HFFc6 (cell line): ENCODE measurements around the gene SLC13A3. TPM values are rescaled to one million over a fixed set of nuclear protein-coding genes. Genes with fewer than 3 reads are reported as not detected.

Experiments
- DNase-seq: peaks from one replicate; pipeline ENCODE4 v3.0.0-alpha.2; 2018
- H3K27ac Mint-ChIP-seq: 2 replicates; pipeline ENCODE4 v1.8.0; 2020; ENCODE audit warnings: mild to moderate bottlenecking, mixed read lengths
- H3K27me3 Mint-ChIP-seq: 2 replicates; pipeline ENCODE4 v1.8.0; 2021; ENCODE audit warnings: mild to moderate bottlenecking, moderate library complexity, mixed read lengths; ENCODE audit not compliant: insufficient read depth
- H3K36me3 Mint-ChIP-seq: 2 replicates; pipeline ENCODE4 v1.8.0; 2021; ENCODE audit warnings: low read depth, mixed read lengths
- H3K4me1 Mint-ChIP-seq: 2 replicates; pipeline ENCODE4 v1.8.0; 2020; ENCODE audit warnings: low read depth, mixed read lengths
- H3K4me3 Mint-ChIP-seq: 2 replicates; pipeline ENCODE4 v1.8.0; 2020; ENCODE audit warnings: mild to moderate bottlenecking, moderate library complexity, mixed read lengths
- H3K9me3 Mint-ChIP-seq: 2 replicates; pipeline ENCODE4 v1.8.0; 2020; ENCODE audit warnings: mild to moderate bottlenecking, mixed read lengths
- CTCF ChIP-seq: fragments of 200-600 bp; sonication (generic); IDR thresholded peaks from 2 replicates; pipeline ENCODE4 v1.5.0; 2021; ENCODE audit warnings: antibody characterized with exemption, mild to moderate bottlenecking
- total RNA-seq, 6 experiments: library from RNA; stranded (reverse); fragmentation: NEBNext Ultra II Directional; extraction: Animal tissue kit (Norgen Biotek cat#: 25700); gene quantifications; 2 replicates in 1 of 6; 3 replicates in 5 of 6; pipeline ENCODE4 v1.2.3, GENCODE V29; 2021

SLC13A3 gene
- total RNA-seq, 6 experiments from 2014 or later, result 2.3 to 3.5 (median 2.7) TPM

DNA sequence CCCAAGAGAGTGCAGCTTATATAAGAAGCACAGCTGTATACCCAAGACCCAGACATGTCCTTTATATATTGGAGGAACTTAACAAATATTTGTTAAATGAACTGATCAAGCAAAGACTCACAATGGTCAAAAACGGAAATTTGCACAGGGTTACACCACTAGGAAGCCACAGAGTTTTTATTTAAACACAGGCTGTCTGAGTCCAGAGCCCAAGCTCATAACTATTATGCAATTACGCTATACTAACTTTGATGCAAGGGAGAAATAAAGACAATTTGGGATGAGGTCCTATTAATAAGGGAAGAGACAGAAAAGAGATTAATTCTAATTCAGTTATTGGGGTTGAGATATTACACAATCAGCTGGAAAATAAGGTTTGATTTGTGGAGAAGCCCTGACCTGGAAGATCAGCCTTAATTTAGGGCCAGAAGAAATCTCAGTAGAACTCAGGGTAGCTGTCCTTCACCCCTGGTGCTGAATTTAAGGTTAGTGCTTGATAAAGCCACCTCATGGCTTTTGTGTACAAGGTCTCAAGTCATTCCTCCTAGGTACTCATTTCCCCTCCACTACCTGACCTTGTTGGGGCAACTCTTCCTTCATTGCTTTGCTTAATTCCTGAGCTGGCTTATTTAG is 127.4 kb downstream of the SLC13A3 start:
- TF ChIP-seq CTCF, result no peak
- DNase-seq, result no peak
- H3K27me3 Mint-ChIP-seq, result no peaks in the 10 kb centered on the region; the same call in 1 of the 2 replicates

DNA sequence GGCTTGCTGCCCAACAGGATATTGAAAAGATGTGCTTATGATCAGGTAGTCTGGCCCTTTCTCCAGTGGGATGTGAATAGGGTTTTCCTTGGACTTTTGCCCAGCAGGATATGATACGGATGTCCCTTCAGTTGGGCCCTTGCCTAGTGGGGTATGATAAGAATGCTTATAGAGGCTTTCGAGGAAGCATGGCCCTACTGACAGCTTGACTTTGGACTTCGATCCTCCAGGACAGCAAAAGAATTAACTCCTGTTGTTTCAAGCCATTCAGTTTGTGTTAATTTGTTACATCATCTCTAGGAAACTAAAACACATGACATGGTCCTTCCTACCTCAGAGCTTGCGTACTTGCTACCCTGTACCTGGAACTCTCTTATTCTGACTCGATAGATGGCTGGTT is 128.2 kb downstream of the SLC13A3 start:
- no peak overlapping the region for H3K27ac Mint-ChIP-seq
- no peak for TF ChIP-seq CTCF
- H3K27me3 Mint-ChIP-seq, result no peaks in the 10 kb centered on the region; the same call in 1 of the 2 replicates
- DNase-seq, result no peak
- H3K9me3 Mint-ChIP-seq, result no peaks in the 10 kb centered on the region
- H3K4me3 Mint-ChIP-seq, result no peak overlapping the region
- no peaks in the 10 kb centered on the region for H3K4me1 Mint-ChIP-seq
- H3K36me3 Mint-ChIP-seq, result no peaks in the 10 kb centered on the region

More for the DNA sequence above, 127.4 kb downstream of the SLC13A3 start:
- Mint-ChIP-seq H3K9me3 (no peaks in the 10 kb centered on the region), H3K4me1 (no peaks in the 10 kb centered on the region), H3K36me3 (no peaks in the 10 kb centered on the region), H3K4me3 (no peak overlapping the region), H3K27ac (no peak overlapping the region)

- H3K27ac Mint-ChIP-seq, result no peak overlapping the region
- no peaks in the 10 kb centered on the region for H3K4me1 Mint-ChIP-seq
- H3K27me3 Mint-ChIP-seq, result no peaks in the 10 kb centered on the region; the same call in 1 of the 2 replicates
- DNase-seq, result peak; percentile 50
- TF ChIP-seq CTCF, result peak; percentile 77
- no peaks in the 10 kb centered on the region for H3K9me3 Mint-ChIP-seq
- no peak overlapping the region for H3K4me3 Mint-ChIP-seq
- H3K36me3 Mint-ChIP-seq, result no peaks in the 10 kb centered on the region
Observed at GRCh38 chr20:46520976-46521579, 130.2 kb downstream of the SLC13A3 start.

DNA sequence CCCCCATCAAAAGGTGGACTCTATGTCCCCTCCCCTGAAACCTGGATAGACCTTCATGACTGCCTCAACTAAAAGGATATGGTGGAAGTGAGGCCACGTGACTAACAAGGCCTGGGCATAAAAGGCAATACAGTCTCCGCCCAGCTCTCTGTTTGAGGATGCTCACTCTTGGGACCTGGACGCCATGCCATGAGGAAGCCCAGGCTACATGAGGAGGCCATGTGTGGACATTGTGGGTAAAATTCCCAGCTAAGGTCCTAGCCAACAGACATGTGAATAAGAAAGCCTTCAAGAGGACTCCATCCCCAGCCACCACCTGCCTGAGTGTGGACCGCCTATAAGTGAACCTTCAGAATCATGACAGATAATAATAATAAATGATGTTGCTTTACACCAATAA is 130.7 kb downstream of the SLC13A3 start:
- Mint-ChIP-seq H3K4me1 (no peaks in the 10 kb centered on the region), H3K4me3 (no peak overlapping the region), H3K27me3 (no peaks in the 10 kb centered on the region; the same call in 1 of the 2 replicates), H3K36me3 (no peaks in the 10 kb centered on the region), H3K9me3 (no peaks in the 10 kb centered on the region), H3K27ac (no peak overlapping the region)
- TF ChIP-seq CTCF, result no peak
- DNase-seq, result no peak

- Mint-ChIP-seq H3K4me3 (no peak overlapping the region), H3K9me3 (no peaks in the 10 kb centered on the region), H3K27me3 (no peaks in the 10 kb centered on the region; the same call in 1 of the 2 replicates), H3K36me3 (no peaks in the 10 kb centered on the region), H3K4me1 (no peaks in the 10 kb centered on the region), H3K27ac (no peak overlapping the region)
- no peak for DNase-seq
- TF ChIP-seq CTCF, result no peak
Observed at GRCh38 chr20:46519471-46520068, 131.7 kb downstream of the SLC13A3 start.
